B cell (primary cell): ENCODE data around the gene IRAK1. TPM values are rescaled to one million over a fixed set of nuclear protein-coding genes. Genes with fewer than 3 reads are reported as not detected.

Experiments used
- ATAC-seq: fragments of 200-7000 bp; cut with Tn5 transposase; one replicate; pipeline ENCODE4 v1.10.0; 2021; ENCODE audit warnings: low read depth, mild to moderate bottlenecking, moderate number of reproducible peaks, moderate library complexity
- CTCF ChIA-PET: fragments of 350-600 bp; sonication (Branson Sonifier 250); formaldehyde crosslinking; loops from one replicate; lab custom pipeline; 2021; ENCODE audit warnings: antibody characterized with exemption, inconsistent platforms; lab: Charles Lee
- POLR2A ChIA-PET: fragments of 350-600 bp; sonication (Branson Sonifier 250); formaldehyde crosslinking; loops from one replicate; lab custom pipeline; 2021; ENCODE audit warnings: antibody characterized with exemption; lab: Charles Lee
- DNase-seq: peaks from one replicate; pipeline ENCODE4 v3.0.0; 2013
- H2AFZ ChIP-seq: 2 replicates; pipeline ENCODE4 v1.6.1; 2012; ENCODE audit warnings: mild to moderate bottlenecking, low read depth, low read length; ENCODE audit not compliant: insufficient read depth, poor library complexity, severe bottlenecking
- H3K27ac ChIP-seq, 2 donors: 1 replicate in 1 of 2; 2 replicates in 1 of 2; pipeline ENCODE4 v1.5.1; 2012 to 2013; ENCODE audit warnings: low read length in 2 of 2, mild to moderate bottlenecking in 2 of 2, moderate library complexity in 1 of 2
- H3K27me3 ChIP-seq, 4 experiments: fragments of 200-600 bp in 1 of 4; sonication (generic) in 1 of 4; replicated peaks in 1 of 4; 1 replicate in 2 of 4; 2 replicates in 2 of 4; pipeline versions ENCODE4 v1.6.1 to v1.7.0; 2013 to 2016; ENCODE audit warnings: low read length in 3 of 4, mild to moderate bottlenecking in 2 of 4, mixed read lengths in 1 of 4, moderate library complexity in 1 of 4; ENCODE audit not compliant: insufficient read depth in 4 of 4, control insufficient read depth in 3 of 4; ENCODE audit errors: control extremely low read depth in 1 of 4
- H3K36me3 ChIP-seq, 2 experiments: replicated peaks in 1 of 2; 1 replicate in 1 of 2; 2 replicates in 1 of 2; pipeline versions ENCODE4 v1.6.1 to v1.7.1; 2013; ENCODE audit warnings: low read length in 1 of 2; ENCODE audit not compliant: insufficient read depth in 2 of 2, control insufficient read depth in 1 of 2; ENCODE audit errors: control extremely low read depth in 1 of 2, extremely low read depth in 1 of 2
- H3K4me1 ChIP-seq, 2 donors: fragments of 200-600 bp in 1 of 2; sonication (generic) in 1 of 2; 1 replicate in 1 of 2; 2 replicates in 1 of 2; pipeline versions ENCODE4 v1.5.1 to v1.6.1; 2013 to 2017; ENCODE audit warnings: low read length in 2 of 2; ENCODE audit not compliant: control insufficient read depth in 2 of 2, insufficient read depth in 2 of 2
- H3K4me2 ChIP-seq: replicated peaks from 2 replicates; pipeline ENCODE3; 2012; ENCODE audit warnings: mild to moderate bottlenecking, low read depth, low read length; ENCODE audit not compliant: poor library complexity, severe bottlenecking
- H3K4me3 ChIP-seq, 5 experiments: fragments of 200-600 bp in 1 of 5; sonication (generic) in 1 of 5; 1 replicate in 3 of 5; 2 replicates in 2 of 5; pipeline versions ENCODE4 v1.5.1 to v1.7.0; 2011 to 2016; ENCODE audit warnings: low read length in 4 of 5, mild to moderate bottlenecking in 4 of 5, low read depth in 2 of 5, control low read depth in 1 of 5, moderate library complexity in 1 of 5; ENCODE audit not compliant: insufficient read depth in 1 of 5; ENCODE audit errors: control extremely low read depth in 1 of 5, extremely low read depth in 1 of 5
- H3K79me2 ChIP-seq: fragments of 200-600 bp; sonication (generic); one replicate; pipeline ENCODE4 v1.6.0; 2016; ENCODE audit warnings: low read length; ENCODE audit not compliant: control insufficient read depth, insufficient read depth
- H3K9ac ChIP-seq: fragments of 200-600 bp; sonication (generic); 2 replicates; pipeline ENCODE4 v1.6.1; 2017; ENCODE audit warnings: mild to moderate bottlenecking, low read length, moderate library complexity
- H3K9me3 ChIP-seq, 3 donors: one replicate each; pipeline versions ENCODE4 v1.6.1 to v1.7.1; 2013; ENCODE audit warnings: low read length in 2 of 3; ENCODE audit not compliant: control insufficient read depth in 2 of 3, insufficient read depth in 1 of 3; ENCODE audit errors: control extremely low read depth in 1 of 3
- H4K20me1 ChIP-seq: 2 replicates; pipeline ENCODE4 v1.6.0; 2012; ENCODE audit warnings: mild to moderate bottlenecking, low read length; ENCODE audit not compliant: insufficient read depth, control insufficient read depth, poor library complexity, severe bottlenecking
- H3K27ac Mint-ChIP-seq: one replicate; pipeline ENCODE4 v1.8.0; 2021; ENCODE audit warnings: mixed read lengths
- H3K27me3 Mint-ChIP-seq: one replicate; pipeline ENCODE4 v1.8.0; 2021; ENCODE audit warnings: mixed read lengths
- H3K4me1 Mint-ChIP-seq: one replicate; pipeline ENCODE4 v1.8.0; 2021; ENCODE audit warnings: mixed read lengths
- H3K4me3 Mint-ChIP-seq: one replicate; pipeline ENCODE4 v1.8.0; 2021; ENCODE audit warnings: mixed read lengths
- H3K9me3 Mint-ChIP-seq: one replicate; pipeline ENCODE4 v1.8.0; 2022; ENCODE audit warnings: mixed read lengths; ENCODE audit not compliant: insufficient read depth
- EZH2 ChIP-seq: IDR thresholded peaks from 2 replicates; pipeline ENCODE4 v1.6.1; 2012; ENCODE audit warnings: borderline replicate concordance, low read depth, mild to moderate bottlenecking, moderate library complexity, low read length; ENCODE audit not compliant: insufficient read depth, poor library complexity, severe bottlenecking
- WGBS: methylation state at CpG from one replicate; pipeline ENCODE4 v1.1.5; 2013; ENCODE audit warnings: missing lambda C conversion rate; ENCODE audit not compliant: insufficient coverage; 5-methylcytosine and 5-hydroxymethylcytosine counted together
- intact Hi-C: fragments of 100-400 bp; cut with micrococcal nuclease; formaldehyde crosslinking; loops from one replicate; pipeline ENCODE4 v1.10.0; 2022
- polyA plus RNA-seq: library from polyadenylated mRNA; depleted of rRNA; stranded (reverse); fragments of >200 nt; gene quantifications from 2 replicates; pipeline ENCODE4 v1.2.3, GENCODE V29; 2012
- total RNA-seq, 2 donors: library from RNA; stranded (reverse); fragments of 120-200 nt in 1 of 2; gene quantifications; 1 replicate in 1 of 2; 2 replicates in 1 of 2; pipeline versions ENCODE4 v1.2.3 to v1.2.4, GENCODE V29; 2013 to 2022
- TF ChIP-seq, protein P1 (sequence below): fragments of 200-600 bp; IDR thresholded peaks from one replicate; pipeline ENCODE4 v1.8.0; 2022; ENCODE audit warnings: antibody characterized with exemption, mild to moderate bottlenecking

IRAK1 gene
- total and polyA plus RNA-seq, 2 donors (not counting 1 experiment from before 2014, with no cell fraction given), result 112 to 118 TPM

DNA sequence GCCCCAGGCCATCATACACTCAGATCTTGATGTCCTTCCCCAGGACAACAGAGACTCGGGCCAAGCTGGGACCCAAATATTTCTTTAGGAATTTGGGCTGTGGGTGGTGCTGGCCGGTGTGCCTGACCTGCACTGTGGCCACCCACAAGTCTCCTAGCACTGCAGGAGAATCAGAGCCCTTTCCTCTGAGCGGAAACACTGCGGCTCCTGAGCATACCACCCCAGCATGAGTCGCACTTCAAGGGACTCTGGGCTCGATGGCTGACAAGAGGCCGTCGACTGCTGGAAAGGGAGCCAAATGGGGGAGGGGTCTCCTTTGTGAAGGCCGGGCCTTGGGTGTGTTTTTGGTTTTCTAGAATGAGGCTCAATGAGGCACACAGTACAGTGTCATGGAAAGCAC is 13.0 kb upstream of the IRAK1 start:
- no peak overlapping the region for H3K4me2 ChIP-seq
- no peak overlapping the region for H3K27ac ChIP-seq
- POLR2A ChIA-PET, result no interaction called here
- H3K9me3 ChIP-seq, result no peaks in the 10 kb centered on the region
- Mint-ChIP-seq H3K27me3 (no peaks in the 10 kb centered on the region), H3K9me3 (no peaks in the 10 kb centered on the region), H3K4me1 (peaks cover 6% of the 10 kb centered on the region), H3K4me3 (no peak overlapping the region), H3K27ac (no peak overlapping the region)
- H4K20me1 ChIP-seq, result peaks cover 36% of the 10 kb centered on the region
- no peaks in the 10 kb centered on the region for H3K27me3 ChIP-seq
- no peak overlapping the region for H2AFZ ChIP-seq
- H3K36me3 ChIP-seq, result peaks cover 0 to 32% of the 10 kb centered on the region in 2 experiments
- no peak overlapping the region for H3K4me3 ChIP-seq
- ATAC-seq (no peak), DNase-seq (no peak)
- 95% methylated on average over 4 of the region's 9 CpGs for WGBS
- H3K4me1 ChIP-seq, result no peaks in the 10 kb centered on the region
- no peak overlapping the region for H3K9ac ChIP-seq
- TF ChIP-seq, protein P1, sequence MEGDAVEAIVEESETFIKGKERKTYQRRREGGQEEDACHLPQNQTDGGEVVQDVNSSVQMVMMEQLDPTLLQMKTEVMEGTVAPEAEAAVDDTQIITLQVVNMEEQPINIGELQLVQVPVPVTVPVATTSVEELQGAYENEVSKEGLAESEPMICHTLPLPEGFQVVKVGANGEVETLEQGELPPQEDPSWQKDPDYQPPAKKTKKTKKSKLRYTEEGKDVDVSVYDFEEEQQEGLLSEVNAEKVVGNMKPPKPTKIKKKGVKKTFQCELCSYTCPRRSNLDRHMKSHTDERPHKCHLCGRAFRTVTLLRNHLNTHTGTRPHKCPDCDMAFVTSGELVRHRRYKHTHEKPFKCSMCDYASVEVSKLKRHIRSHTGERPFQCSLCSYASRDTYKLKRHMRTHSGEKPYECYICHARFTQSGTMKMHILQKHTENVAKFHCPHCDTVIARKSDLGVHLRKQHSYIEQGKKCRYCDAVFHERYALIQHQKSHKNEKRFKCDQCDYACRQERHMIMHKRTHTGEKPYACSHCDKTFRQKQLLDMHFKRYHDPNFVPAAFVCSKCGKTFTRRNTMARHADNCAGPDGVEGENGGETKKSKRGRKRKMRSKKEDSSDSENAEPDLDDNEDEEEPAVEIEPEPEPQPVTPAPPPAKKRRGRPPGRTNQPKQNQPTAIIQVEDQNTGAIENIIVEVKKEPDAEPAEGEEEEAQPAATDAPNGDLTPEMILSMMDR, result no peak
- no peak for TF ChIP-seq EZH2
- intact Hi-C loops, result no loop called here
- CTCF ChIA-PET, result no interaction called here
- peaks cover 42% of the 10 kb centered on the region for H3K79me2 ChIP-seq

DNA sequence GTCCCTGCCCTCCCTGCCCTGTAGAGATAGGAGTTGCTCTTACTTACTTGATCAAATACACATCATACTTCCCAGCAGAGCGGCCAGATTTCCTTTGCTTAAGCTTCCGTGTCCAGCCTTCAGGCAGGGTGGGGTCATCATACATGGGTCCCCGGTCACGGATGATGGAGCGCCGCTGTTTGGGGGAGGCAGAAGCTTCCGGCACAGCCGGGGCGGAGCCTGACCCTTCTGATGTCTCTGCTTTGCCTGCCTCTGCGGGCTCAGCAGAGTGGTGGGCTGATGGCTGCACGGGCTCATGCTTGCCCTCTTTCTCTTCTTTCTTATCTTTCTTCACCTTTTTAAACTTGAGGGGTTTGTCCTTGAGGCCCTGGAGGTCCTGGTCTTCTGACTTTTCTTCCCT is 12.5 kb upstream of the IRAK1 start:
- CTCF ChIA-PET, result no interaction called here
- H3K4me3 Mint-ChIP-seq, result no peak overlapping the region

More for the DNA sequence above, 12.5 kb upstream of the IRAK1 start:
- no peak overlapping the region for H3K27ac Mint-ChIP-seq
- no peak overlapping the region for H3K27ac ChIP-seq
- intact Hi-C loops, result no loop called here
- H4K20me1 ChIP-seq, result peaks cover 36% of the 10 kb centered on the region
- TF ChIP-seq EZH2, result no peak
- TF ChIP-seq, protein P1, result no peak
- no peak overlapping the region for H2AFZ ChIP-seq
- H3K36me3 ChIP-seq, result peaks cover 0 to 35% of the 10 kb centered on the region in 2 experiments
- no peak overlapping the region for H3K4me3 ChIP-seq
- no peaks in the 10 kb centered on the region for H3K4me1 ChIP-seq
- 96% methylated on average over 4 of the region's 11 CpGs for WGBS
- POLR2A ChIA-PET, result no interaction called here
- H3K79me2 ChIP-seq, result peaks cover 42% of the 10 kb centered on the region
- ATAC-seq (no peak), DNase-seq (no peak)
- no peaks in the 10 kb centered on the region for H3K27me3 ChIP-seq
- H3K4me2 ChIP-seq, result no peak overlapping the region
- H3K4me1 Mint-ChIP-seq, result peaks cover 6% of the 10 kb centered on the region
- no peaks in the 10 kb centered on the region for H3K9me3 ChIP-seq
- H3K27me3 Mint-ChIP-seq, result no peaks in the 10 kb centered on the region
- H3K9ac ChIP-seq, result no peak overlapping the region
- no peaks in the 10 kb centered on the region for H3K9me3 Mint-ChIP-seq
